CD4-positive, alpha-beta T cell (primary cell): ENCODE measurements around the gene TCF4. TPM values are rescaled to one million over a fixed set of nuclear protein-coding genes. Genes with fewer than 3 reads are reported as not detected.

ENCODE experiments used
- ATAC-seq: fragments of 200-7000 bp; cut with Tn5 transposase; one replicate; pipeline ENCODE4 v1.10.0; 2022; ENCODE audit warnings: mild to moderate bottlenecking; ENCODE audit not compliant: poor library complexity
- CTCF ChIA-PET: fragments of 350-600 bp; sonication (Branson Sonifier 250); formaldehyde crosslinking; loops from one replicate; lab custom pipeline; 2021; ENCODE audit warnings: antibody characterized with exemption, inconsistent platforms; lab: Charles Lee
- POLR2A ChIA-PET: fragments of 350-600 bp; sonication (Branson Sonifier 250); formaldehyde crosslinking; loops from one replicate; lab custom pipeline; 2021; ENCODE audit warnings: antibody characterized with exemption, inconsistent platforms; lab: Charles Lee
- DNase-seq, 14 experiments: peaks; one replicate each; pipeline ENCODE4 v3.0.0-alpha.2; 2013 to 2020; ENCODE audit warnings: mixed read lengths in 2 of 14
- H3K27ac ChIP-seq, 2 donors: one replicate each; pipeline versions ENCODE4 v1.5.1 to v1.7.0; 2013; ENCODE audit warnings: low read length in 2 of 2, low read depth in 1 of 2, mild to moderate bottlenecking in 1 of 2
- H3K27me3 ChIP-seq, 2 experiments: 1 replicate in 1 of 2; 2 replicates in 1 of 2; pipeline versions ENCODE4 v1.6.1 to v1.7.0; 2013; ENCODE audit warnings: low read length in 2 of 2, control low read depth in 1 of 2, mild to moderate bottlenecking in 1 of 2, moderate library complexity in 1 of 2; ENCODE audit not compliant: insufficient read depth in 2 of 2, control insufficient read depth in 1 of 2
- H3K36me3 ChIP-seq: one replicate; pipeline ENCODE4 v1.6.1; 2013; ENCODE audit warnings: low read length, control low read depth; ENCODE audit not compliant: insufficient read depth
- H3K4me1 ChIP-seq: one replicate; pipeline ENCODE4 v1.6.1; 2013; ENCODE audit warnings: low read length, control low read depth; ENCODE audit not compliant: insufficient read depth
- H3K4me3 ChIP-seq: one replicate; pipeline ENCODE4 v1.5.1; 2013; ENCODE audit warnings: mild to moderate bottlenecking, low read length, moderate library complexity
- H3K9me3 ChIP-seq, 2 experiments: 1 replicate in 1 of 2; 2 replicates in 1 of 2; pipeline versions ENCODE4 v1.6.1 to v1.7.0; 2013; ENCODE audit warnings: low read length in 2 of 2, mild to moderate bottlenecking in 2 of 2, control low read depth in 1 of 2, moderate library complexity in 1 of 2; ENCODE audit not compliant: control insufficient read depth in 1 of 2, insufficient read depth in 1 of 2
- H3K27ac Mint-ChIP-seq: one replicate; pipeline ENCODE4 v1.8.0; 2020; ENCODE audit warnings: mixed read lengths
- H3K27me3 Mint-ChIP-seq: one replicate; pipeline ENCODE4 v1.8.0; 2021; ENCODE audit warnings: mixed read lengths
- H3K36me3 Mint-ChIP-seq: one replicate; pipeline ENCODE4 v1.8.0; 2021; ENCODE audit warnings: low read depth, mixed read lengths
- H3K4me1 Mint-ChIP-seq: one replicate; pipeline ENCODE4 v1.8.0; 2021; ENCODE audit warnings: low read depth, mixed read lengths
- H3K4me3 Mint-ChIP-seq: one replicate; pipeline ENCODE4 v1.8.0; 2020; ENCODE audit warnings: mild to moderate bottlenecking, mixed read lengths
- H3K9me3 Mint-ChIP-seq: one replicate; pipeline ENCODE4 v1.8.0; 2020; ENCODE audit warnings: mixed read lengths
- CTCF ChIP-seq: fragments of 200-600 bp; IDR thresholded peaks from one replicate; pipeline ENCODE4 v1.8.0; 2022; ENCODE audit warnings: antibody characterized with exemption, mild to moderate bottlenecking
- intact Hi-C, 2 experiments: fragments of 100-400 bp; cut with DNase I in 1 of 2; cut with micrococcal nuclease in 1 of 2; formaldehyde crosslinking; loops; one replicate each; pipeline versions ENCODE4 v1.15.1 to v1.9.0; 2023 to 2025; cut with DNase I, micrococcal nuclease
- total RNA-seq, 174 experiments: library from RNA in 2 of 174; stranded (reverse) in 2 of 174; gene quantifications; one replicate each; pipeline ENCODE4 v1.2.3 and lab custom pipeline; 2021 to 2026

Gene TCF4
- total RNA-seq, 2 experiments from 2014 or later = 3.0 to 3.2 TPM

- H3K27me3 Mint-ChIP-seq = no peaks in the 10 kb centered on the region
- H3K4me3 Mint-ChIP-seq = no peak overlapping the region
- POLR2A ChIA-PET = no interaction called here
- H3K4me1 ChIP-seq = no peaks in the 10 kb centered on the region
- intact Hi-C loops = no loop called here
- no peaks in the 10 kb centered on the region for H3K4me1 Mint-ChIP-seq
- H3K27ac ChIP-seq = no peak overlapping the region
- H3K36me3 Mint-ChIP-seq = no peaks in the 10 kb centered on the region
- no peak overlapping the region for H3K4me3 ChIP-seq
- H3K27me3 ChIP-seq = no peaks in the 10 kb centered on the region
- TF ChIP-seq CTCF = no peak
- H3K9me3 ChIP-seq = no peaks in the 10 kb centered on the region
- DNase-seq (no peak), ATAC-seq (no peak)
- H3K27ac Mint-ChIP-seq = no peak overlapping the region
- CTCF ChIA-PET = no interaction called here
- no peaks in the 10 kb centered on the region for H3K9me3 Mint-ChIP-seq
- no peaks in the 10 kb centered on the region for H3K36me3 ChIP-seq
Measured at GRCh38 chr18:55464581-55464980, 123.4 kb downstream of the TCF4 start.

- Histone ChIP-seq H3K27ac (no peak overlapping the region), H3K9me3 (no peaks in the 10 kb centered on the region), H3K4me1 (no peaks in the 10 kb centered on the region), H3K4me3 (no peak overlapping the region), H3K36me3 (no peaks in the 10 kb centered on the region), H3K27me3 (no peaks in the 10 kb centered on the region)
- Mint-ChIP-seq H3K27ac (no peak overlapping the region), H3K27me3 (no peaks in the 10 kb centered on the region), H3K36me3 (no peaks in the 10 kb centered on the region), H3K4me1 (no peaks in the 10 kb centered on the region), H3K4me3 (no peak overlapping the region), H3K9me3 (no peaks in the 10 kb centered on the region)
- TF ChIP-seq CTCF = no peak
- ATAC-seq = no peak
- no peak for DNase-seq
- ChIA-PET POLR2A (no interaction called here), CTCF (no interaction called here)
- intact Hi-C loops = no loop called here
Measured at GRCh38 chr18:55462652-55463051, 125.3 kb downstream of the TCF4 start.

GRCh38 chr18:55461848-55462247 lies 126.1 kb downstream of the TCF4 start:
- H3K27me3 ChIP-seq = no peaks in the 10 kb centered on the region
- H3K4me3 ChIP-seq = no peak overlapping the region
- no peaks in the 10 kb centered on the region for H3K9me3 ChIP-seq
- ChIA-PET POLR2A (no interaction called here), CTCF (no interaction called here)
- ATAC-seq = no peak
- H3K4me1 ChIP-seq = no peaks in the 10 kb centered on the region
- Mint-ChIP-seq H3K9me3 (no peaks in the 10 kb centered on the region), H3K27ac (no peak overlapping the region), H3K36me3 (no peaks in the 10 kb centered on the region), H3K27me3 (no peaks in the 10 kb centered on the region), H3K4me3 (no peak overlapping the region), H3K4me1 (no peaks in the 10 kb centered on the region)
- H3K36me3 ChIP-seq = no peaks in the 10 kb centered on the region
- no peak for TF ChIP-seq CTCF
- intact Hi-C loops = no loop called here
- no peak for DNase-seq
- H3K27ac ChIP-seq = no peak overlapping the region
